Large intestine (tissue), 3 donors: ENCODE data around the gene ARID3C. TPM values are rescaled to one million over a fixed set of nuclear protein-coding genes. Genes with fewer than 3 reads are reported as not detected.

Source experiments
- DNase-seq, 2 donors: peaks; one replicate each; pipeline versions ENCODE4 v3.0.0 to v3.0.0-alpha.2; 2013
- H3K27ac ChIP-seq: one replicate; pipeline ENCODE4 v1.5.1; 2013; ENCODE audit warnings: low read length
- H3K27me3 ChIP-seq: 2 replicates; pipeline ENCODE4 v1.6.1; 2013; ENCODE audit warnings: low read length; ENCODE audit not compliant: control insufficient read depth, insufficient read depth
- H3K36me3 ChIP-seq: 2 replicates; pipeline ENCODE4 v1.6.1; 2013; ENCODE audit warnings: low read length; ENCODE audit not compliant: control insufficient read depth, insufficient read depth
- H3K4me1 ChIP-seq: one replicate; pipeline ENCODE4 v1.6.1; 2013; ENCODE audit warnings: low read length; ENCODE audit not compliant: control insufficient read depth, insufficient read depth
- H3K4me3 ChIP-seq: one replicate; pipeline ENCODE4 v1.5.1; 2013; ENCODE audit warnings: low read length
- H3K9me3 ChIP-seq: one replicate; pipeline ENCODE4 v1.6.1; 2013; ENCODE audit warnings: mild to moderate bottlenecking, low read depth, low read length, moderate library complexity; ENCODE audit not compliant: control insufficient read depth
- WGBS: methylation state at CpG from one replicate; pipeline ENCODE4 v1.1.5; 2013; ENCODE audit warnings: low lambda C conversion rate; ENCODE audit not compliant: insufficient coverage; 5-methylcytosine and 5-hydroxymethylcytosine counted together
- polyA plus RNA-seq: library from polyadenylated mRNA; unstranded; fragments of 120-200 nt; gene quantifications from one replicate; pipeline ENCODE4 v1.2.1, GENCODE V29; 2013

ARID3C gene
- polyA plus RNA-seq, 1 donor = 0.12 TPM

GRCh38 chr9:34664281-34665066 lies 35.6 kb upstream of the ARID3C start:
- peak; percentile 75 to 86 for DNase-seq
- Histone ChIP-seq H3K9me3 (no peaks in the 10 kb centered on the region), H3K4me1 (peaks cover 9% of the 10 kb centered on the region), H3K36me3 (peaks cover 31% of the 10 kb centered on the region), H3K27ac (peak overlapping the region; percentile 83), H3K4me3 (peak overlapping the region; percentile 92), H3K27me3 (no peaks in the 10 kb centered on the region)
- no CpG with 5 or more reads among the region's 18 CpGs for WGBS

- no peak for DNase-seq
- no peak overlapping the region for H3K4me3 ChIP-seq
- peaks cover 31% of the 10 kb centered on the region for H3K36me3 ChIP-seq
- H3K27me3 ChIP-seq = no peaks in the 10 kb centered on the region
- peaks cover 9% of the 10 kb centered on the region for H3K4me1 ChIP-seq
- no peak overlapping the region for H3K27ac ChIP-seq
- no peaks in the 10 kb centered on the region for H3K9me3 ChIP-seq
Observed at GRCh38 chr9:34663303-34663605, 34.4 kb upstream of the ARID3C start.

GRCh38 chr9:34662526-34663302 lies 33.8 kb upstream of the ARID3C start, which contains the start of gene CCL27:
Gene CCL27, minus strand, starts transcription at chr9:34662657. Its CDS starts 24 bp downstream, at chr9:34662633.
- no CpG with 5 or more reads among the region's 4 CpGs for WGBS
- Histone ChIP-seq H3K36me3 (peaks cover 28% of the 10 kb centered on the region), H3K4me3 (no peak within 1 kb of the TSS), H3K9me3 (no peaks in the 10 kb centered on the region), H3K4me1 (peaks cover 9% of the 10 kb centered on the region), H3K27ac (no peak within 1 kb of the TSS), H3K27me3 (no peaks in the 10 kb centered on the region)
- DNase-seq = no peak

GRCh38 chr9:34659592-34660253 lies 30.9 kb upstream of the ARID3C start:
- WGBS = no CpG with 5 or more reads among the region's 8 CpGs
- H3K27ac ChIP-seq = no peak overlapping the region
- no peaks in the 10 kb centered on the region for H3K27me3 ChIP-seq
- DNase-seq = no peak
- H3K4me1 ChIP-seq = peaks cover 4% of the 10 kb centered on the region
- peaks cover 35% of the 10 kb centered on the region for H3K36me3 ChIP-seq
- H3K9me3 ChIP-seq = no peaks in the 10 kb centered on the region
- H3K4me3 ChIP-seq = no peak overlapping the region

- Histone ChIP-seq H3K4me3 (no peak overlapping the region), H3K9me3 (no peaks in the 10 kb centered on the region), H3K36me3 (peaks cover 35% of the 10 kb centered on the region), H3K27ac (no peak overlapping the region), H3K27me3 (no peaks in the 10 kb centered on the region), H3K4me1 (peaks cover 12% of the 10 kb centered on the region)
- no CpG with 5 or more reads among the region's 14 CpGs for WGBS
- DNase-seq = no peak
Observed at GRCh38 chr9:34658461-34658860, 29.6 kb upstream of the ARID3C start.

GRCh38 chr9:34656992-34657391 lies 28.1 kb upstream of the ARID3C start:
- Histone ChIP-seq H3K9me3 (no peaks in the 10 kb centered on the region), H3K27me3 (no peaks in the 10 kb centered on the region), H3K4me3 (no peak overlapping the region), H3K27ac (no peak overlapping the region), H3K4me1 (peaks cover 25% of the 10 kb centered on the region), H3K36me3 (peaks cover 25% of the 10 kb centered on the region)
- no peak for DNase-seq
- no CpG with 5 or more reads among the region's 5 CpGs for WGBS

- Histone ChIP-seq H3K27ac (no peak overlapping the region), H3K36me3 (peaks cover 15% of the 10 kb centered on the region), H3K4me3 (no peak overlapping the region), H3K9me3 (no peaks in the 10 kb centered on the region), H3K4me1 (peaks cover 36% of the 10 kb centered on the region), H3K27me3 (no peaks in the 10 kb centered on the region)
- WGBS = no CpG with 5 or more reads among the region's 5 CpGs
- DNase-seq = no peak
Observed at GRCh38 chr9:34655394-34655793, 26.5 kb upstream of the ARID3C start.

- Histone ChIP-seq H3K4me3 (no peak overlapping the region), H3K27me3 (no peaks in the 10 kb centered on the region), H3K4me1 (peaks cover 36% of the 10 kb centered on the region), H3K27ac (peak overlapping the region; percentile 53), H3K36me3 (peaks cover 15% of the 10 kb centered on the region), H3K9me3 (no peaks in the 10 kb centered on the region)
- no CpG with 5 or more reads among the region's 11 CpGs for WGBS
- peak in 1 of 2 donors; percentile 34 for DNase-seq
Observed at GRCh38 chr9:34654323-34655051, 25.6 kb upstream of the ARID3C start.

GRCh38 chr9:34653151-34654072 lies 24.5 kb upstream of the ARID3C start:
- no CpG with 5 or more reads among the region's 11 CpGs for WGBS
- H3K27me3 ChIP-seq = no peaks in the 10 kb centered on the region
- peak in 1 of 2 donors; percentile 43 for DNase-seq
- peaks cover 26% of the 10 kb centered on the region for H3K36me3 ChIP-seq
- peak overlapping the region; percentile 75 for H3K27ac ChIP-seq
- no peak overlapping the region for H3K4me3 ChIP-seq
- H3K4me1 ChIP-seq = peaks cover 40% of the 10 kb centered on the region
- H3K9me3 ChIP-seq = no peaks in the 10 kb centered on the region
